HG02642 (cell line): ENCODE results near the gene KRT74.

ENCODE experiments used
- ATAC-seq: cut with Tn5 transposase; IDR thresholded peaks from one replicate; pipeline ENCODE4 v1.9.1; 2021; ENCODE audit warnings: mild to moderate bottlenecking; ENCODE audit not compliant: unreplicated experiment, poor library complexity

KRT74 gene

GRCh38 chr12:52578469-52578868 lies 4.8 kb upstream of the KRT74 start:
- no peak for ATAC-seq

GRCh38 chr12:52577316-52577715 lies 3.7 kb upstream of the KRT74 start:
- no peak for ATAC-seq

- no peak for ATAC-seq
Measured at GRCh38 chr12:52575948-52576347, 2.3 kb upstream of the KRT74 start.

- no peak for ATAC-seq
Measured at GRCh38 chr12:52575256-52575655, 1.6 kb upstream of the KRT74 start.

GRCh38 chr12:52573306-52573705 lies 337 bp downstream of the KRT74 start:
- no peak for ATAC-seq

GRCh38 chr12:52570511-52570910 lies 3.1 kb downstream of the KRT74 start:
- ATAC-seq = no peak

GRCh38 chr12:52568111-52568510 lies 5.5 kb downstream of the KRT74 start:
- ATAC-seq = no peak

- no peak for ATAC-seq
Measured at GRCh38 chr12:52566847-52567291, 6.8 kb downstream of the KRT74 start.

- no peak for ATAC-seq
Measured at GRCh38 chr12:52564582-52564981, 9.1 kb downstream of the KRT74 start.

- no peak for ATAC-seq
Measured at GRCh38 chr12:52561880-52562449, 11.7 kb downstream of the KRT74 start.

- no peak for ATAC-seq
Measured at GRCh38 chr12:52559979-52560378, 13.7 kb downstream of the KRT74 start.

- ATAC-seq = no peak
Measured at GRCh38 chr12:52558781-52559445, 14.7 kb downstream of the KRT74 start.

- no peak for ATAC-seq
Measured at GRCh38 chr12:52557476-52557875, 16.2 kb downstream of the KRT74 start.

- no peak for ATAC-seq
Measured at GRCh38 chr12:52555577-52555976, 18.1 kb downstream of the KRT74 start.

- ATAC-seq = no peak
Measured at GRCh38 chr12:52552681-52553195, 20.9 kb downstream of the KRT74 start, which contains the start of gene KRT71. TSS of gene KRT71 (minus strand) at chr12:52553145. CDS start at chr12:52553077, 68 bp downstream.

- ATAC-seq = no peak
Measured at GRCh38 chr12:52552055-52552454, 21.6 kb downstream of the KRT74 start.

- no peak for ATAC-seq
Measured at GRCh38 chr12:52551216-52551865, 22.3 kb downstream of the KRT74 start.

GRCh38 chr12:52546126-52546525 lies 27.5 kb downstream of the KRT74 start:
- ATAC-seq = no peak

GRCh38 chr12:52543985-52544883 lies 29.4 kb downstream of the KRT74 start:
- ATAC-seq = no peak

GRCh38 chr12:52542785-52543318 lies 30.8 kb downstream of the KRT74 start:
- no peak for ATAC-seq
